Measurements from ENCODE around the gene ZNF587.

GRCh38 chr19:57819475-57820148, 30.0 kb upstream of the ZNF587 start:
- no peak for TF ChIP-seq CTCF (conservative IDR thresholded peaks at IDR 0.05 in 1 of 2, IDR thresholded peaks at IDR 0.05 in 1 of 2; ENCODE audit: extremely low read depth in 1 of 2, insufficient read depth in 1 of 2, low read depth in 1 of 2, low read length in 2 of 2)
- no peak for TF ChIP-seq EZH2 (IDR thresholded peaks at IDR 0.05; ENCODE audit: borderline replicate concordance, low read length)
